ENCODE measurements around the gene VPS39.

GRCh38 chr15:42152196-42152920 is 55.7 kb downstream of the VPS39 start:
- TF ChIP-seq, protein P1, sequence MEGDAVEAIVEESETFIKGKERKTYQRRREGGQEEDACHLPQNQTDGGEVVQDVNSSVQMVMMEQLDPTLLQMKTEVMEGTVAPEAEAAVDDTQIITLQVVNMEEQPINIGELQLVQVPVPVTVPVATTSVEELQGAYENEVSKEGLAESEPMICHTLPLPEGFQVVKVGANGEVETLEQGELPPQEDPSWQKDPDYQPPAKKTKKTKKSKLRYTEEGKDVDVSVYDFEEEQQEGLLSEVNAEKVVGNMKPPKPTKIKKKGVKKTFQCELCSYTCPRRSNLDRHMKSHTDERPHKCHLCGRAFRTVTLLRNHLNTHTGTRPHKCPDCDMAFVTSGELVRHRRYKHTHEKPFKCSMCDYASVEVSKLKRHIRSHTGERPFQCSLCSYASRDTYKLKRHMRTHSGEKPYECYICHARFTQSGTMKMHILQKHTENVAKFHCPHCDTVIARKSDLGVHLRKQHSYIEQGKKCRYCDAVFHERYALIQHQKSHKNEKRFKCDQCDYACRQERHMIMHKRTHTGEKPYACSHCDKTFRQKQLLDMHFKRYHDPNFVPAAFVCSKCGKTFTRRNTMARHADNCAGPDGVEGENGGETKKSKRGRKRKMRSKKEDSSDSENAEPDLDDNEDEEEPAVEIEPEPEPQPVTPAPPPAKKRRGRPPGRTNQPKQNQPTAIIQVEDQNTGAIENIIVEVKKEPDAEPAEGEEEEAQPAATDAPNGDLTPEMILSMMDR (IDR thresholded peaks at IDR 0.05; ENCODE audit: poor library complexity): no peak
- no peak for TF ChIP-seq EZH2 (IDR thresholded peaks at IDR 0.05; ENCODE audit: borderline replicate concordance)
- no peak for TF ChIP-seq EZH2phosphoT487 (IDR thresholded peaks at IDR 0.05; ENCODE audit: low read depth, severe bottlenecking, unreplicated experiment)

Data from hepatocyte (in vitro differentiated cells).